Fibroblast of lung (primary cell): Measurements from ENCODE around the gene SRPK1. TPM values are rescaled to one million over a fixed set of nuclear protein-coding genes. Genes with fewer than 3 reads are reported as not detected.
"Not testable (repeated sequence)": the region's sequence is repeated elsewhere in the genome, so short reads cannot be mapped to it uniquely, and the experiment has no call there.

Experiments
- DNase-seq, 2 donors: peaks; one replicate each; pipeline versions ENCODE4 v3.0.0 to v3.0.0-alpha.2; 2010; ENCODE audit warnings: low read depth in 2 of 2
- H2AFZ ChIP-seq: 2 replicates; pipeline ENCODE4 v1.5.1; 2012; ENCODE audit warnings: low read length, control low read depth, inconsistent platforms
- H3K27ac ChIP-seq: 2 replicates; pipeline ENCODE4 v1.5.1; 2011; ENCODE audit warnings: low read length, control low read depth; ENCODE audit not compliant: insufficient read depth
- H3K27me3 ChIP-seq: 2 replicates; pipeline ENCODE4 v1.5.1; 2011; ENCODE audit warnings: mild to moderate bottlenecking, low read length; ENCODE audit not compliant: control insufficient read depth, insufficient read depth
- H3K36me3 ChIP-seq: 2 replicates; pipeline ENCODE4 v1.5.1; 2011; ENCODE audit warnings: low read length; ENCODE audit not compliant: control insufficient read depth, insufficient read depth
- H3K4me1 ChIP-seq: 2 replicates; pipeline ENCODE4 v1.5.1; 2011; ENCODE audit warnings: low read length; ENCODE audit not compliant: control insufficient read depth, insufficient read depth; ENCODE audit errors: extremely low read depth
- H3K4me2 ChIP-seq: 2 replicates; pipeline ENCODE4 v1.5.1; 2011; ENCODE audit warnings: low read length, control low read depth; ENCODE audit not compliant: insufficient read depth; ENCODE audit errors: extremely low read depth
- H3K4me3 ChIP-seq, 4 experiments: fragments of 200-600 bp in 1 of 4; sonication (generic) in 1 of 4; replicated peaks in 1 of 4; 2 replicates each; pipeline ENCODE4 v1.5.1; 2011 to 2016; ENCODE audit warnings: low read length in 4 of 4, low read depth in 3 of 4, mild to moderate bottlenecking in 3 of 4, control low read depth in 2 of 4, inconsistent platforms in 1 of 4, mixed read lengths in 1 of 4; ENCODE audit not compliant: insufficient read depth in 1 of 4; ENCODE audit errors: control extremely low read depth in 1 of 4
- H3K79me2 ChIP-seq: 2 replicates; pipeline ENCODE4 v1.5.1; 2012; ENCODE audit warnings: mild to moderate bottlenecking, low read length, inconsistent platforms; ENCODE audit not compliant: control insufficient read depth, insufficient read depth
- H3K9ac ChIP-seq: 2 replicates; pipeline ENCODE4 v1.5.1; 2011; ENCODE audit warnings: mild to moderate bottlenecking, low read length, control low read depth; ENCODE audit not compliant: insufficient read depth
- H3K9me3 ChIP-seq: 2 replicates; pipeline ENCODE4 v1.5.1; 2012; ENCODE audit warnings: low read depth, low read length; ENCODE audit not compliant: control insufficient read depth, insufficient read depth
- H4K20me1 ChIP-seq: 2 replicates; pipeline ENCODE4 v1.5.1; 2011; ENCODE audit warnings: low read length; ENCODE audit not compliant: control insufficient read depth, insufficient read depth; ENCODE audit errors: extremely low read depth
- CTCF ChIP-seq, 2 donors: IDR thresholded peaks in 1 of 2; conservative IDR thresholded peaks in 1 of 2; 1 replicate in 1 of 2; 2 replicates in 1 of 2; pipeline ENCODE4 v1.5.1; 2011 to 2012; ENCODE audit warnings: low read length in 2 of 2, control low read depth in 1 of 2, inconsistent platforms in 1 of 2, low read depth in 1 of 2, mild to moderate bottlenecking in 1 of 2
- EZH2 ChIP-seq: IDR thresholded peaks from 2 replicates; pipeline ENCODE4 v1.5.1; 2012; ENCODE audit warnings: low read length, control low read depth, mild to moderate bottlenecking; ENCODE audit errors: missing control alignments
- polyA plus RNA-seq, 2 donors: library from polyadenylated mRNA; depleted of rRNA in 1 of 2; stranded (reverse) in 1 of 2; unstranded in 1 of 2; fragments of >200 nt; gene quantifications; 2 replicates each; pipeline ENCODE4 v1.2.1, GENCODE V29; 2011 to 2012; ENCODE audit warnings: missing spikeins in 1 of 2
- total RNA-seq: library from RNA; depleted of rRNA; stranded (reverse); fragments of >200 nt; gene quantifications from 2 replicates; pipeline ENCODE4 v1.2.1, GENCODE V29; 2014

Gene SRPK1
- total and polyA plus RNA-seq, 2 donors (not counting 1 experiment from before 2014, with no cell fraction given) = 22.2 to 44.8 TPM

DNA sequence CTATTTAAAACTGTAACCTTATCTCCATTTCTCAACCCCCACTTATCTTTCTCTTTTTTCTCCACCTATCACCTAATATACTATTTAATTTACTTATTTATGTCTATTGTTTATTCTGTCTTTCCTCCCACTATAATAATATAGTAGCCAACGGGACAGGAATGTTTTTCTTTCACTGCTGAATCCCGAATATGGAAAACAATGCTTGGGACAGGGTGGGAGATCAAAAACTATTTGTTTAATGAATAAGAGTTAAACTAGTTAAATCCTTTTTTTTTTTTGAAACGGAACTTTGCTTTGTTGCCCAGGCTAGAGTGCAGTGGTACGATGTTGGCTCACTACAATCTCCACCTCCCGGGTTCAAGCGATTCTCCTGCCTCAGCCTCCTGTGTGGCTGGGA lies 6.4 kb downstream of the SRPK1 start:
- peaks cover 36% of the 10 kb centered on the region for H3K79me2 ChIP-seq
- no peaks in the 10 kb centered on the region for H3K9me3 ChIP-seq
- H3K36me3 ChIP-seq = no peaks in the 10 kb centered on the region

DNA sequence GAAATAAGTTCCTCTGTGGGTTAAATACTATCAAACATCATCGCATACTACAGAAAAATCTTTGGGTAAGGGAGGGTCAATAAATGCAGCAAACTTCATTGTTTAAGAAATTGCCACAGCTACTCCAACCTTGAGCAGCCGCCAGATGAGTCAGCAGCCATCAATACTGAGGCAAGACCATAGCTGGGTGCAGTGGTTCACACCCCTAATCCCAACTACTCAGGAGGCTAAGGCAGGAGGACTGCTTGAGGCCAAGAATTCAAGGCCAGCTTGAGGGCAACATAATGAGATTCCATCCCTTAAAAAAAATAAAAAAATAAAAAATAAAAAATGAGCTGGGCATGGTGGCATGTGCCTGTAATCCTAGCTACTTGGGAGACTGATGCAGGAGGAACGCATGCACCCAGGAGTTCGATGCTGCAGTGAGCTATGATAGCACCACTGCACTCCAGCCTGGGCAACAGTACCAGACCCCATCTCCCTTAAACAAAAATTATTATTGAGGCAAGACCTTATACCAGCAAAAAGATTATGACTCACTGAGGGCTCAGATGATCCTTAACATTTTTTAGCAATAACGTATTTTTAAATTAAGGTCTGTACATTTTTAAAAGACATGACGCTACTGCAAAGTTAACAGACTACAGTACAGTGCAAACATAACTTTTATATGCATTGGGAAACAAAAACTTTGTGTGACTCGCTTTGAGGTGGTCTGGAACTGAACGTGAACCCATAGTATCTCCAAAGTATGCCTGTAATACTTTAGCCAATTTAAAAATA lies 8.8 kb downstream of the SRPK1 start:
- Histone ChIP-seq H3K4me1 (no peaks in the 10 kb centered on the region), H3K9ac (no peak overlapping the region), H2AFZ (no peak overlapping the region), H4K20me1 (no peaks in the 10 kb centered on the region), H3K27me3 (no peaks in the 10 kb centered on the region), H3K4me3 (no peak overlapping the region), H3K9me3 (no peaks in the 10 kb centered on the region), H3K27ac (no peak overlapping the region), H3K4me2 (no peak overlapping the region), H3K36me3 (no peaks in the 10 kb centered on the region), H3K79me2 (peaks cover 16% of the 10 kb centered on the region)
- DNase-seq = peak; percentile 53 to 60
- TF ChIP-seq EZH2 (no peak), CTCF (conservative IDR thresholded peaks at IDR 0.05 in 1 of 2, IDR thresholded peaks at IDR 0.05 in 1 of 2; ENCODE audit: low read depth in 1 of 2, low read length in 2 of 2) (no peak)

More for the DNA sequence above, 6.4 kb downstream of the SRPK1 start:
- H3K27me3 ChIP-seq = no peaks in the 10 kb centered on the region
- H2AFZ ChIP-seq = no peak overlapping the region
- H3K4me1 ChIP-seq = no peaks in the 10 kb centered on the region
- no peak overlapping the region for H3K27ac ChIP-seq
- H3K4me2 ChIP-seq = no peak overlapping the region
- TF ChIP-seq EZH2 (no peak), CTCF (conservative IDR thresholded peaks at IDR 0.05 in 1 of 2, IDR thresholded peaks at IDR 0.05 in 1 of 2; ENCODE audit: low read depth in 1 of 2, low read length in 2 of 2) (no peak)
- H4K20me1 ChIP-seq = no peaks in the 10 kb centered on the region
- H3K9ac ChIP-seq = no peak overlapping the region
- H3K4me3 ChIP-seq = no peak overlapping the region
- no peak for DNase-seq

DNA sequence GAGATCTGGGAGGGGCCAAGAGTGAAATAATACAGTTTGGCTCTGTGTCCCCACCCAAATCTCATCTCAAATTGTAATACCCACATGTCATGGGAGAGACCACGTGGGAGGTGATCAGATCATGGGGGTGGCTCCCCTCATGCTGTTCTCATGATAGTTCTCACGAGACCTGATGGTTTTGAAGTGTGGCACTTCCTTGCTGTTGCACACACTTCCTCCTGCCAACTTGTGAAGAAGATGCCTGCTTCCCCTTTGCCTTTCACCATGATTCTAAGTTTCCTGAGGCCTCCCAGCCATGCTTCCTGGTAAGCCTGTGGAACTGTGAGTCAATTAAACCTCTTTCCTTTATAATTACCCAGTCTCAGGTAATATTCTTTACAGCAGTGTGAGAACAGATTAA lies 11.3 kb downstream of the SRPK1 start:
- not testable (repeated sequence) for H3K4me1 ChIP-seq, H2AFZ ChIP-seq, H3K27me3 ChIP-seq, H3K4me3 ChIP-seq, DNase-seq, H3K9me3 ChIP-seq, H3K4me2 ChIP-seq, H3K36me3 ChIP-seq, H4K20me1 ChIP-seq, H3K9ac ChIP-seq, H3K27ac ChIP-seq
- H3K79me2 ChIP-seq = peaks cover 21% of the 10 kb centered on the region

DNA sequence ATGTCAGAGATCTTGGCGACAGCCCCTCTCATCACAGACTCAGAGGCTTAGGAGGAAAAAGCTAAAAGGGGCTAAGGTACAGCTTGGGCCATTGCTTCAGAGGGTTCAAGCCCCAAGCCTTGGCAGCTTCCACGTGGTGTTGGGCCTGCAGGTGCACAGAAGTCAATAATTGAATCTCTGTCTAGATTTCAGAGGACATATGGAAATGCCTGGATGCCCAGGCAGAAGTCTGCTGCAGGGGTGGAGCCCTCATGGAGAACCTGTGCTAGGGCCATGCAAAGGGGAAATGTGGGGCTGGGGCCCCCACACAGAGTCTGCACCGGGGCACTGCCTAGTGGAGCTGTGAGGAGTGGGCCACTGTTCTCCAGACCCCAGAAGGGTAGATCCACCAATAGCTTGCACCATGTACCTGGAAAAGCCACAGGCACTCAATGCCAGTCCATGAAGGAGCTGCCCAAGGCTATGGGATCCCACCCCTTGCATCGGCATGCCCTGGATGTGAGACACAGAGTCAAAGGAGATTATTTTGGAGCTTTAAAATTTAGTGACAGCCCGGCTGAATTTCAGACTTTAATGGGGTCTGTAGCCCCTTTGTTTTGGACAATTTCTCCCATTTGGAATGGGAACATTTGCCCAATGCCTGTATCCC lies 12.0 kb downstream of the SRPK1 start:
- H3K9me3 ChIP-seq, H4K20me1 ChIP-seq, H3K27me3 ChIP-seq, H3K4me3 ChIP-seq, H3K4me1 ChIP-seq, H3K4me2 ChIP-seq, H3K27ac ChIP-seq, H2AFZ ChIP-seq, H3K36me3 ChIP-seq, H3K9ac ChIP-seq, DNase-seq: not testable (repeated sequence)
- H3K79me2 ChIP-seq = peaks cover 19% of the 10 kb centered on the region
